ENCODE data around the gene PRAMEF20.
"Not testable (repeated sequence)": the region's sequence is repeated elsewhere in the genome, so short reads cannot be mapped to it uniquely, and the experiment has no call there.

DNA sequence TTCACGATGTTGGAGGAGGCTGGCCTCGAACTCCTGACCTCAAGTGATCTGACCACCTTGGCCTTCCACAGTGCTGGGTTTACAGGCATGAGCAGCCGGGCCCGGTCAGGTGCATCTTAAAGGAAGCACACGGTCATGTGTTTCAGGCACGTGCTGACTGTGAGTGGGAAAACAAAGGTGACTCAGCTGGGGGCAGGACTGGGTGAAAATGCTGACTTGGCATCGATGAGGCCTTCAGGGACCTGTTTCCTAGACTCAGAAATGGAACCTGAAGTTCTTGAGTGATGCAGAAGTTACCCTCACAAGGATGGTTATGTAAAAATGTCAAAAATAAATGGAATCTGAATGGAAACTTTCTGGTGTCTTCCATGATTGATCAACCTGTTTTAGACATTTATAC, 17.2 kb upstream of the PRAMEF20 start:
- not testable (repeated sequence) for TF ChIP-seq BACH2 (CRISPR knock-in tag; IDR thresholded peaks at IDR 0.05; ENCODE audit: borderline replicate concordance); SNAI2 (CRISPR knock-in tag; IDR thresholded peaks at IDR 0.05); ARNTL (CRISPR knock-in tag; IDR thresholded peaks at IDR 0.05; ENCODE audit: borderline replicate concordance, low read depth); RARB (CRISPR knock-in tag; IDR thresholded peaks at IDR 0.05); ZFP30 (CRISPR knock-in tag; IDR thresholded peaks at IDR 0.05); OSR1 (CRISPR knock-in tag; IDR thresholded peaks at IDR 0.05); ZC3H10 (CRISPR knock-in tag; IDR thresholded peaks at IDR 0.05); PPARA (CRISPR knock-in tag; IDR thresholded peaks at IDR 0.05; ENCODE audit: borderline replicate concordance); GLIS3 (CRISPR knock-in tag; IDR thresholded peaks at IDR 0.05)
- TF ChIP-seq, protein P1, sequence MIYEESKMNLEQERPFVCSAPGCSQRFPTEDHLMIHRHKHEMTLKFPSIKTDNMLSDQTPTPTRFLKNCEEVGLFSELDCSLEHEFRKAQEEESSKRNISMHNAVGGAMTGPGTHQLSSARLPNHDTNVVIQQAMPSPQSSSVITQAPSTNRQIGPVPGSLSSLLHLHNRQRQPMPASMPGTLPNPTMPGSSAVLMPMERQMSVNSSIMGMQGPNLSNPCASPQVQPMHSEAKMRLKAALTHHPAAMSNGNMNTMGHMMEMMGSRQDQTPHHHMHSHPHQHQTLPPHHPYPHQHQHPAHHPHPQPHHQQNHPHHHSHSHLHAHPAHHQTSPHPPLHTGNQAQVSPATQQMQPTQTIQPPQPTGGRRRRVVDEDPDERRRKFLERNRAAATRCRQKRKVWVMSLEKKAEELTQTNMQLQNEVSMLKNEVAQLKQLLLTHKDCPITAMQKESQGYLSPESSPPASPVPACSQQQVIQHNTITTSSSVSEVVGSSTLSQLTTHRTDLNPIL (CRISPR knock-in tag; IDR thresholded peaks at IDR 0.05; ENCODE audit: low read depth) = not testable (repeated sequence)
